ENCODE measurements around the gene ERGIC1. TPM values are rescaled to one million over a fixed set of nuclear protein-coding genes. Genes with fewer than 3 reads are reported as not detected.

The ERGIC1 gene
- total and polyA plus RNA-seq, 4 experiments from 2014 or later, result 10.6 to 51.0 (median 32.3) TPM

DNA sequence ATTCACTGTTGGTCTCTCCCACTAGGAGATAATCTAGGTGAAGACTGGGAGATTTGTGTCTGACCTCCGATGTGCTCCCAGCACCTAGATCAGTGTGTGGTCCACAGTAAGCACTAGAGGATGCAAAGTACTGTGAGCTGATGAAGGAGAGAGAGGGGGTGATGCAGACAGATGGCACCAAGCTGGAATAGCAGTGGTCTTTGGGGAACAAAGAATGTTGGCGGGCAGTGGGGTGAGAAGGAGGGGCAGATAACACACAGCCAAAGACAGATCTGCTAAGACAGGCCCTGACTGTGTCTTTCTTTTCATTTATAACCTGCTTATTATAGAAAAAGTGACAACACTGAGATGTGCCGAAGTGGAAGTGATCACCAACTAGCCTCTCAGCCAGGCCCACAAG, 37.5 kb downstream of the ERGIC1 start:
- Histone ChIP-seq H3K9me3 (ENCODE audit: control insufficient read depth in 1 of 2, low read length in 2 of 2) (no peaks in the 10 kb centered on the region), H3K36me3 (ENCODE audit: insufficient read depth, low read length) (peaks cover 3% of the 10 kb centered on the region), H3K4me3 (ENCODE audit: low read length in 2 of 2) (no peak overlapping the region), H3K27me3 (ENCODE audit: insufficient read depth, low read length) (no peaks in the 10 kb centered on the region), H3K27ac (ENCODE audit: low read depth, low read length) (no peak overlapping the region), H3K4me1 (ENCODE audit: insufficient read depth, low read length) (peaks cover 4% of the 10 kb centered on the region)
- intact Hi-C loops (cut with micrococcal nuclease), result no loop called here
- POLR2A ChIA-PET (ENCODE audit: partially characterized antibody), result interaction anchor here (1.6 kb wide), 1 partner anchor 100 kb away, joined by 7 read pairs; no protein-coding TSS in a partner anchor
- H3K27me3 Mint-ChIP-seq, result no peaks in the 10 kb centered on the region
- no peaks in the 10 kb centered on the region for H3K9me3 Mint-ChIP-seq
- H3K4me1 Mint-ChIP-seq, result peaks cover 11 to 30% (median 13%) of the 10 kb centered on the region in 4 donors
- CTCF ChIA-PET (ENCODE audit: partially characterized antibody), result interaction anchor here (1.5 kb wide), 1 partner anchor 159 kb away, joined by 3 read pairs; no protein-coding TSS in a partner anchor
- DNase-seq, result no peak
- H3K27ac Mint-ChIP-seq, result no peak overlapping the region
- no peaks in the 10 kb centered on the region for H3K36me3 Mint-ChIP-seq
- H3K4me3 Mint-ChIP-seq, result no peak overlapping the region

DNA sequence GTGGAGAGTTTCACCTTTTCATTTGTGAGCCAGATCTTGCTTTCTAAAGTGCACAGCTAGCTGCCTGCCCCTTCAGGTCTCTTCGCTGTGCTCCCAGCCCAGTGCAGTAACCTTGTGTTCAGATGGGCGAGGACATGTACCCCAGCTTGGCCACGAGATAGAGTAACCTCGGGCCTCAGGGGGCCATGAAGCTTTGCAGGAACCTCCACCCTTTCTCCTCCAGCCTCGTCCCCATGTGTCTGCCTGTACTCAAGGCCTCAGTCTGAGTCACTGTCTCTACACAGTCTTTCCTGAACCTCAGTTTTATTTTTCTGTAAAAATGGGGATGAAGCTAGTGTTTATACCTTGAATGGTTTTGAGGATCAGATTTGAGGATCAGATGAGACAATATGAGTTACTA, 37.9 kb downstream of the ERGIC1 start:
- H3K4me1 Mint-ChIP-seq, result peaks cover 9 to 26% (median 13%) of the 10 kb centered on the region in 4 donors
- H3K4me3 Mint-ChIP-seq, result no peak overlapping the region
- POLR2A ChIA-PET (ENCODE audit: partially characterized antibody), result interaction anchor here (1.6 kb wide), 1 partner anchor 100 kb away, joined by 7 read pairs; no protein-coding TSS in a partner anchor

DNA sequence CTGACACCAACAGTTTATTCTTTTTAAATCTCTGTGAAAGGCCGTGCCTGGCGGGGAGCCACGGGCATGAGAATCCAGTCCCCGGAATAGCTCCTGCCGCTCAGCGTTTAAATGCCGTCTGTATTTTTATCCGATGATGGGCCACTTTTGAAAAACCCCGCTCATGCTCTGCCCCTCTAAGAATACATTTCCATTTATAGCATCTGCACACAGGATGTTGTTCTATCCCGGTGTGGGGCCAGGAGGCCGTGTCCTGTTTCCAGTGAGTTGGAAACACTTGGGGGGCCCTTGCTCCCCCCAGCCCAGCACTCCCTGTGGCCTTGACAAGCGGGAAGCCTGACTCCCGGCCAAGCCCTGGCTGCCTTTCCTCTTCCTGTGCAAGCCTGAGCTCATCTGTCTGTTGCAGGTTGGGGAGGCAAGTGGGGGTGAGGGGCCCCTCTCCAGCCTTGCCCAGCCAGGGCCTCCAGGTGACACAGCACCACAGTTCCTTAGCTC, 39.0 kb downstream of the ERGIC1 start:
- DNase-seq, result no peak
- Mint-ChIP-seq H3K27me3 (no peaks in the 10 kb centered on the region), H3K27ac (peak overlapping the region in 1 of 7 donors; percentile 48), H3K4me3 (no peak overlapping the region), H3K4me1 (peaks cover 8 to 19% (median 11%) of the 10 kb centered on the region in 4 donors), H3K36me3 (no peaks in the 10 kb centered on the region), H3K9me3 (no peaks in the 10 kb centered on the region)
- no peak overlapping the region for H3K4me3 ChIP-seq (ENCODE audit: low read length in 2 of 2)
- no peaks in the 10 kb centered on the region for H3K9me3 ChIP-seq (ENCODE audit: control insufficient read depth in 1 of 2, low read length in 2 of 2)
- peaks cover 3% of the 10 kb centered on the region for H3K36me3 ChIP-seq (ENCODE audit: insufficient read depth, low read length)
- H3K4me1 ChIP-seq (ENCODE audit: insufficient read depth, low read length), result peaks cover 4% of the 10 kb centered on the region
- ChIA-PET POLR2A (ENCODE audit: partially characterized antibody) (interaction anchor here (1.6 kb wide), 1 partner anchor 101 kb away, joined by 7 read pairs; no protein-coding TSS in a partner anchor), CTCF (ENCODE audit: partially characterized antibody) (interaction anchor here (0.8 to 1.6 kb wide), 3 partner anchors 101 to 161 kb away, joined by 3 read pairs; no protein-coding TSS in a partner anchor)
- H3K27ac ChIP-seq (ENCODE audit: low read depth, low read length), result no peak overlapping the region
- intact Hi-C loops (cut with micrococcal nuclease), result no loop called here
- no peaks in the 10 kb centered on the region for H3K27me3 ChIP-seq (ENCODE audit: insufficient read depth, low read length)

More for the DNA sequence above, 37.9 kb downstream of the ERGIC1 start:
- CTCF ChIA-PET (ENCODE audit: partially characterized antibody), result interaction anchor here (0.8 to 1.5 kb wide), 2 partner anchors 100 to 160 kb away, joined by 3 read pairs; no protein-coding TSS in a partner anchor
- H3K27ac Mint-ChIP-seq, result peak overlapping the region in 2 of 7 donors; percentile 66 to 78
- no peaks in the 10 kb centered on the region for H3K27me3 ChIP-seq (ENCODE audit: insufficient read depth, low read length)
- no peaks in the 10 kb centered on the region for H3K9me3 Mint-ChIP-seq
- H3K4me3 ChIP-seq (ENCODE audit: low read length in 2 of 2), result no peak overlapping the region
- no peaks in the 10 kb centered on the region for H3K27me3 Mint-ChIP-seq
- no peaks in the 10 kb centered on the region for H3K36me3 Mint-ChIP-seq
- no peaks in the 10 kb centered on the region for H3K9me3 ChIP-seq (ENCODE audit: control insufficient read depth in 1 of 2, low read length in 2 of 2)
- no peak overlapping the region for H3K27ac ChIP-seq (ENCODE audit: low read depth, low read length)
- DNase-seq, result no peak
- peaks cover 3% of the 10 kb centered on the region for H3K36me3 ChIP-seq (ENCODE audit: insufficient read depth, low read length)
- intact Hi-C loops (cut with micrococcal nuclease), result no loop called here
- H3K4me1 ChIP-seq (ENCODE audit: insufficient read depth, low read length), result peaks cover 4% of the 10 kb centered on the region

DNA sequence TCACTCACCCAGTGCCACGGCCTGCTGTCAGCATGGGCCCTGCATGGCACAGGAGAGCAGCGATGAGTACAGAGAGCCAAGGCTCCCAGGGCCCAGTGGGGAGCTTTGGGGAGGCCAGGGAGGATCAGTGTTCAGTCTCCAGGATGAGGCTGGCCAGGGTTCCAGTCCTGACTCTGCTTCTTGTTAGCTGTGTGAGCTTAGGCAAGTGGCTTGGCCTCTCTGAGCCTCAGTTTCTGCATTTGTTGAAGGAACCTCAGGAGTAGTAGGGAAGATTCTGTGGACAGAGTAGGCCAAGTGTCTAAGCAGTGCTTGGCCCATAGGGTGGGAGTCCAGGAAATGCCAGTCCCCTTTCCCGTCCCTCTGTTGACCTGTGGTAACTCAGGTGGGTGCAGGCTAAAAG, 39.5 kb downstream of the ERGIC1 start:
- H3K4me1 Mint-ChIP-seq, result peaks cover 4 to 14% (median 8%) of the 10 kb centered on the region in 4 donors
- no peaks in the 10 kb centered on the region for H3K9me3 Mint-ChIP-seq
- ChIA-PET CTCF (ENCODE audit: partially characterized antibody) (interaction anchor here (1.1 to 1.6 kb wide), 2 partner anchors 157 to 160 kb away, joined by 3 read pairs; no protein-coding TSS in a partner anchor), POLR2A (ENCODE audit: partially characterized antibody) (no interaction called here)
- no peak overlapping the region for H3K4me3 Mint-ChIP-seq
- Histone ChIP-seq H3K36me3 (ENCODE audit: insufficient read depth, low read length) (peaks cover 3% of the 10 kb centered on the region), H3K27ac (ENCODE audit: low read depth, low read length) (no peak overlapping the region), H3K27me3 (ENCODE audit: insufficient read depth, low read length) (no peaks in the 10 kb centered on the region), H3K9me3 (ENCODE audit: control insufficient read depth in 1 of 2, low read length in 2 of 2) (no peaks in the 10 kb centered on the region), H3K4me3 (ENCODE audit: low read length in 2 of 2) (no peak overlapping the region), H3K4me1 (ENCODE audit: insufficient read depth, low read length) (peaks cover 4% of the 10 kb centered on the region)
- DNase-seq, result no peak
- intact Hi-C loops (cut with micrococcal nuclease), result no loop called here
- H3K36me3 Mint-ChIP-seq, result no peaks in the 10 kb centered on the region
- H3K27ac Mint-ChIP-seq, result peak overlapping the region in 2 of 7 donors; percentile 42 to 43
- no peaks in the 10 kb centered on the region for H3K27me3 Mint-ChIP-seq

DNA sequence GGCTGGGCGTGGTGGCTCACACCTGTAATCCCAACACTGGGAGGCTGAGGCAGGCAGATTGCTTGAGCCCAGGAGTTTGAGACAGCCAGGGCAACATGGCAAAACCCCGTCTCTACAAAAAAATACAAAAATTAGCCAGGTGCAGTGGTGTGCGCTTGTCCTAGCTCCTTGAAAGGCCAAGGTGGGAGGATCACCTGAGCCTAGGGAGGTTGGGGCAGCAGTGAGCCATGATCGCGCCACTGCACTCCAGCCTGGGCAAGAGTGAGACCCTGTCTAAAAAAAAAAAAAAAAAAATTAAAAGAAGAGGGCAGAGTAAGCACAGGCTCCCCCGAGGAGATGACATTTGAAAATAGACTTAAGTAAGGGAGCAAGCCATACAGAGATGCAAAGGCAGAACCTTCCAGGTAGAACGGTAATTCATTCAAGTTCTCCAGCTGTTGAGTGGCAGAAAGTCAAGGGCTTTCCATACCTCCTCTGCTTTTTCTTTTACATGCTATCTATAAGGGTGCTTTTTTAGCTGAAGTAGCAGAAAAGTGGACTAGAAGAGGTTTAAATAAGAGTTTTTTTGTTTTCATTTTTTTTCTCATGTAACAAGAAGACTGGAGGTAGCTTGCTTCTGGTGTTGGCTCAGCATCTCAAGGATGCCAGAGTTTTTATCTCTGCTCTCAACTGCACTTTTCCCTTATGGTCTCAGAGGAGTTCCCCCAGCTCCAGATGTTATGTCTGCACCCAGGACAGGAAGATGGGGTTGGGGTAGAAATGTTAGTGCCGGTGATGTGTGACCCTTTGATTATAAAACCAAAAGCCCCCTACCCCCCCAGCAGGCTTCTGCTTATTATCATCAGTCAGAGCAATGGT, 40.8 kb downstream of the ERGIC1 start:
- Mint-ChIP-seq H3K4me3 (no peak overlapping the region), H3K9me3 (no peaks in the 10 kb centered on the region), H3K27ac (peak overlapping the region in 2 of 7 donors; percentile 18 to 42), H3K4me1 (peaks cover 0 to 7% (median 6%) of the 10 kb centered on the region in 4 donors), H3K27me3 (no peaks in the 10 kb centered on the region), H3K36me3 (peaks cover 0 to 2% of the 10 kb centered on the region in 2 donors)
- intact Hi-C loops (cut with micrococcal nuclease), result no loop called here
- no peaks in the 10 kb centered on the region for H3K9me3 ChIP-seq (ENCODE audit: control insufficient read depth in 1 of 2, low read length in 2 of 2)
- no peak overlapping the region for H3K4me3 ChIP-seq (ENCODE audit: low read length in 2 of 2)
- no peaks in the 10 kb centered on the region for H3K4me1 ChIP-seq (ENCODE audit: insufficient read depth, low read length)
- no peaks in the 10 kb centered on the region for H3K27me3 ChIP-seq (ENCODE audit: insufficient read depth, low read length)
- CTCF ChIA-PET (ENCODE audit: partially characterized antibody), result interaction anchor here (1.1 to 2.4 kb wide), 2 partner anchors 58 to 161 kb away, joined by 3 to 8 read pairs; no protein-coding TSS in a partner anchor
- POLR2A ChIA-PET (ENCODE audit: partially characterized antibody), result no interaction called here
- DNase-seq, result no peak
- H3K36me3 ChIP-seq (ENCODE audit: insufficient read depth, low read length), result peaks cover 3% of the 10 kb centered on the region
- H3K27ac ChIP-seq (ENCODE audit: low read depth, low read length), result no peak overlapping the region

DNA sequence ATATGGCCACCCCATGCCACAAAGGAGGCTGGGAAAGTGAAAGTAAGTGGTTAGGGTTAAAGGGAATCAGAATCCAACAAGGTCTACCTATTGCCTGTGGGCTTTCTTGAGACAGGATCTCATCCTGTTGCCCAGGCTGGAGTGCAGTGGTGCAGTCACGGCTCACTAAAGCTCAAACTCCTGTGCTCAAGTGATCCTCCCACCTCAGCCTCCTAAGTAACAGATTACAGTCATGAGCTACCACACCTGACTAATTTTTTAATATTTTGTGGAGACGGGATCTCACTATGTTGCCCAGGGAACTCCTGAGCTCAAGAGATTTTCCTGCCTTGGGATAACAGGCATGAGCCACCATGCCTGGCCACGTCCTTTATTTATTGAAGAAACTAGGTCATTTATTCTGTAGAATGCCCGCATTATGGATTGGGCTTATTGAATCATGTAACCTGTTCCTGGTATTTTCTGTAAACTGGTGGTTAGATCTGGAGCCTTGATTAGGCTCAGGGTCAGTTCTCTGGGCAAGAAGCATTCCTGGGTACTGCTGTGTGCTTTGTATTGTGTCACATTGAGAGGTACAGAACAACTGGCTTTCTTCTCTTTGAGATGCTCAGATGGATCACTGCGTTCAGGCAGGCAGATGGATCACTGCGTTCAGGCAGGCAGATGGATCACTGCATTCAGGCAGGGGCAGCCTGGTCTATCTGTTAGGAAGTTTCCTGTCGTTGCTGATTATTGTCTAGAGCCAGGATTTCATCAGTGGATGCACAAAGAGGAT, 41.6 kb downstream of the ERGIC1 start:
- H3K4me1 Mint-ChIP-seq, result peaks cover 0 to 7% (median 6%) of the 10 kb centered on the region in 4 donors
- H3K27me3 ChIP-seq (ENCODE audit: insufficient read depth, low read length), result no peaks in the 10 kb centered on the region
- no peaks in the 10 kb centered on the region for H3K9me3 ChIP-seq (ENCODE audit: control insufficient read depth in 1 of 2, low read length in 2 of 2)
- no peaks in the 10 kb centered on the region for H3K4me1 ChIP-seq (ENCODE audit: insufficient read depth, low read length)
- no peaks in the 10 kb centered on the region for H3K27me3 Mint-ChIP-seq
- peaks cover 3% of the 10 kb centered on the region for H3K36me3 ChIP-seq (ENCODE audit: insufficient read depth, low read length)
- no peak for DNase-seq
- H3K36me3 Mint-ChIP-seq, result peaks cover 0 to 2% of the 10 kb centered on the region in 2 donors
- no peak overlapping the region for H3K4me3 ChIP-seq (ENCODE audit: low read length in 2 of 2)
- intact Hi-C loops (cut with micrococcal nuclease), result no loop called here
- H3K27ac Mint-ChIP-seq, result peak overlapping the region in 1 of 7 donors; percentile 42
- ChIA-PET CTCF (ENCODE audit: partially characterized antibody) (interaction anchor here (2.4 kb wide), 1 partner anchor 57 kb away, joined by 8 read pairs; no protein-coding TSS in a partner anchor), POLR2A (ENCODE audit: partially characterized antibody) (no interaction called here)
- no peak overlapping the region for H3K27ac ChIP-seq (ENCODE audit: low read depth, low read length)
- no peaks in the 10 kb centered on the region for H3K9me3 Mint-ChIP-seq
- no peak overlapping the region for H3K4me3 Mint-ChIP-seq

All from CD4-positive, alpha-beta memory T cell (primary cell).